ENCODE data around the gene NIBAN1. TPM values are rescaled to one million over a fixed set of nuclear protein-coding genes. Genes with fewer than 3 reads are reported as not detected.

The NIBAN1 gene
- total RNA-seq, 1 experiment from 2014 or later: 5.9 TPM

DNA sequence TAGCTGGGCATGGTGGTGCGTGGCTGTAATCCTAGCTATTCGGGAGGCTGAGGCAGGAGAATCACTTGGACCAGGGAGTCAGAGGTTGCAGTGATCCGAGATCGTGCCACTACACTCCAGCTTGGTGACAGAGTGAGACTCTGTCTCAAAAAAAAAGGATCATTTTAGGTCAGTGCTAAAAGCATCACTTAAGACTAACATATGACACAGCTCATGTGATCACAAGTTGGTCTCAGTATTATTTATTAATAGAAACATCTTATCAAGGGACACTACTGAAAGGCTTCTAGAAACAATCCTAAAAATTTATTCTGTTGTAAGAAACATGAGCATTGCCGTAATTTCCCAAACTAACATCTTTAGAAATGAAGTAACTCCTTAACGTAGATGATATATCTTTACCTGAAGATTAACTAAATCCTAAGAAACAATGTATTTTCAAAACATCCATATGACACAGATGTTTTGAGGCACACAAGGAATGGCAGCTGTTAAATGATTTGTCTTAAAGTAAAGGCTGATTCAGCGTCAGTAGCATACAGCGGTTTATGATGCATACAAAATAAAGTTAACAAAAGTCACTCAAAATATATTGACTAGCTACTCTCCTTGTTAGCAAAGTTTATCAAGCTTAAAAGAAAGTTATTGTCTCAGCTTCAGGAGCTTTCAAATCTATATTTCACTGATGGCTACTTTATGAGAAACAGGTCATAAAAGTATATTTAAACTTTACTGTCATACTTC is 2.6 kb downstream of the NIBAN1 start:
- no peak overlapping the region for H3K4ac ChIP-seq (ENCODE audit: low read depth, low read length)
- H2BK12ac ChIP-seq (ENCODE audit: insufficient read length, low read depth, low read length): no peak overlapping the region
- TF ChIP-seq, protein P1, sequence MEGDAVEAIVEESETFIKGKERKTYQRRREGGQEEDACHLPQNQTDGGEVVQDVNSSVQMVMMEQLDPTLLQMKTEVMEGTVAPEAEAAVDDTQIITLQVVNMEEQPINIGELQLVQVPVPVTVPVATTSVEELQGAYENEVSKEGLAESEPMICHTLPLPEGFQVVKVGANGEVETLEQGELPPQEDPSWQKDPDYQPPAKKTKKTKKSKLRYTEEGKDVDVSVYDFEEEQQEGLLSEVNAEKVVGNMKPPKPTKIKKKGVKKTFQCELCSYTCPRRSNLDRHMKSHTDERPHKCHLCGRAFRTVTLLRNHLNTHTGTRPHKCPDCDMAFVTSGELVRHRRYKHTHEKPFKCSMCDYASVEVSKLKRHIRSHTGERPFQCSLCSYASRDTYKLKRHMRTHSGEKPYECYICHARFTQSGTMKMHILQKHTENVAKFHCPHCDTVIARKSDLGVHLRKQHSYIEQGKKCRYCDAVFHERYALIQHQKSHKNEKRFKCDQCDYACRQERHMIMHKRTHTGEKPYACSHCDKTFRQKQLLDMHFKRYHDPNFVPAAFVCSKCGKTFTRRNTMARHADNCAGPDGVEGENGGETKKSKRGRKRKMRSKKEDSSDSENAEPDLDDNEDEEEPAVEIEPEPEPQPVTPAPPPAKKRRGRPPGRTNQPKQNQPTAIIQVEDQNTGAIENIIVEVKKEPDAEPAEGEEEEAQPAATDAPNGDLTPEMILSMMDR (conservative IDR thresholded peaks at IDR 0.05): no peak
- no peaks in the 10 kb centered on the region for H3K9me3 ChIP-seq (ENCODE audit: control insufficient read depth, low read depth, low read length)
- peaks cover 10% of the 10 kb centered on the region for H3K23me2 ChIP-seq (ENCODE audit: insufficient read length, low read depth, low read length, poor library complexity, severe bottlenecking)
- H2BK120ac ChIP-seq (ENCODE audit: low read depth, low read length, poor library complexity, severe bottlenecking): no peak overlapping the region
- H2AFZ ChIP-seq (ENCODE audit: low read length): no peak overlapping the region
- no peak overlapping the region for H4K5ac ChIP-seq (ENCODE audit: insufficient read length, low read depth, low read length)
- Mint-ChIP-seq H3K27ac (no peak overlapping the region), H3K27me3 (ENCODE audit: low read depth) (peaks cover 46% of the 10 kb centered on the region), H3K9me3 (no peaks in the 10 kb centered on the region; a peak in 1 of 5 replicates), H3K4me1 (peaks cover 8 to 13% of the 10 kb centered on the region in 2 experiments), H3K4me3 (no peak overlapping the region), H3K36me3 (ENCODE audit: insufficient read depth in 1 of 3, low read depth in 3 of 3) (no peaks in the 10 kb centered on the region)
- no peak overlapping the region for H3K56ac ChIP-seq (ENCODE audit: insufficient read length, low read depth, low read length)
- H3K4me1 ChIP-seq (ENCODE audit: insufficient read depth, low read length): no peaks in the 10 kb centered on the region; the same call in 1 of the 2 replicates
- no peak overlapping the region for H3K4me2 ChIP-seq (ENCODE audit: insufficient read depth, insufficient read length, low read length)
- H4K91ac ChIP-seq (ENCODE audit: insufficient read length, low read depth, low read length): no peak overlapping the region
- H3K27me3 ChIP-seq (ENCODE audit: insufficient read depth, low read length): peaks cover 16% of the 10 kb centered on the region; the same call in 1 of the 2 replicates
- H3K14ac ChIP-seq (ENCODE audit: insufficient read depth, low read length): no peak overlapping the region
- no peak overlapping the region for H2BK5ac ChIP-seq (ENCODE audit: insufficient read length, low read length)
- no peaks in the 10 kb centered on the region for H3K79me2 ChIP-seq (ENCODE audit: insufficient read depth, low read length)
- no peak overlapping the region for H2BK20ac ChIP-seq (ENCODE audit: low read depth, low read length, poor library complexity, severe bottlenecking)
- H3T11ph ChIP-seq (ENCODE audit: low read length): no peak overlapping the region
- no peak overlapping the region for H3K9ac ChIP-seq (ENCODE audit: extremely low read depth, insufficient read length, low read length)
- WGBS (ENCODE audit: extremely low coverage, insufficient read length, low lambda C conversion rate): no CpG with 5 or more reads among the region's 8 CpGs
- no peak overlapping the region for H2AK5ac ChIP-seq (ENCODE audit: insufficient read length, low read length)
- no peak overlapping the region for H2BK15ac ChIP-seq (ENCODE audit: low read depth, low read length)
- H3K23ac ChIP-seq (ENCODE audit: insufficient read length, low read depth, low read length): no peak overlapping the region
- no peaks in the 10 kb centered on the region for H3K79me1 ChIP-seq (ENCODE audit: insufficient read depth, low read depth, low read length, poor library complexity, severe bottlenecking)
- no peak overlapping the region for H3K27ac ChIP-seq (ENCODE audit: insufficient read length, low read depth, low read length)
- DNase-seq: no peak
- no peak overlapping the region for H4K8ac ChIP-seq (replicated peaks; ENCODE audit: insufficient read length, low read depth, low read length)
- no peaks in the 10 kb centered on the region for H4K20me1 ChIP-seq (ENCODE audit: control insufficient read depth, insufficient read depth, insufficient read length)
- no peak overlapping the region for H3K18ac ChIP-seq (ENCODE audit: insufficient read length, low read depth, low read length)

Data from H9 (cell line).